ENCODE measurements around the gene IL1F10.
A peak's percentile ranks its signal among the peaks of the same experiment; 100 is the strongest.

IL1F10 gene

DNA sequence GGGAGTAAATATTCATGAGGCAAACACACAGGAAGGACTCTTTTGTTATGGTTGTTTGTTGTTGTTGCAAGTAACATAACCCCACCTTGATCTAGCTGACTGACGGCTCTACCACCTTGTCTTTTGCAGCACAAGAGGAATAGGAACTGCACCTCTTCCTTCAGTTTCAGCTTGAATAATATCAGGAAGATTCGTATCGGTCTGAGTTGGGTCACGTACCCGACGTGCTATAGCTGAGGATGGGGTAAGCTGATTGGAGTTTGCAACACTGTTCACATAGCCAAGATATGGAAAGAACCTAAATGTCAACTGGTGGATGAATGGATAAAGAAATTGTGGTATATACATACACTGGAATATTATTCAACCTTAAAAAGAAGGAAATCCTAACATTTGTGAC lies 45.1 kb downstream of the IL1F10 start:
- no peak for DNase-seq

DNA sequence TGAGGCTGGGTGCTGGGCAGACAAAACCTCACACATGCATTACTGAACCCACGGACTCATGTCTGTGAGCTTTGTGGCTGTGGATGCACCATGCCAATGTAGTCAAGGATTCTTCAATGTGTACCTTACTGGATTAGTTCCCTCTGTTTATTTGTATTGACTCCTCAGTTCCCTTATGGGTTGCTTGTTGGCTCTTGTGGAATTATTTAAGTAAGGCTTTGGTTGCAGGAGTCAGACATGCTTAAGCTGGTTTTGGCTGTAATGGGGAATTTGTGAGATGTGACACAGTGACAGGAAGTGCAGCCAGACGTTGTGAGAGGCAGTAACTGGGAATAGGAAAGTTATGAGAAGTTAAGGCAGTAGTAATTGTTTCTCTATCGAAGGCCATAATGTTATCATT lies 46.0 kb downstream of the IL1F10 start:
- no peak for DNase-seq

DNA sequence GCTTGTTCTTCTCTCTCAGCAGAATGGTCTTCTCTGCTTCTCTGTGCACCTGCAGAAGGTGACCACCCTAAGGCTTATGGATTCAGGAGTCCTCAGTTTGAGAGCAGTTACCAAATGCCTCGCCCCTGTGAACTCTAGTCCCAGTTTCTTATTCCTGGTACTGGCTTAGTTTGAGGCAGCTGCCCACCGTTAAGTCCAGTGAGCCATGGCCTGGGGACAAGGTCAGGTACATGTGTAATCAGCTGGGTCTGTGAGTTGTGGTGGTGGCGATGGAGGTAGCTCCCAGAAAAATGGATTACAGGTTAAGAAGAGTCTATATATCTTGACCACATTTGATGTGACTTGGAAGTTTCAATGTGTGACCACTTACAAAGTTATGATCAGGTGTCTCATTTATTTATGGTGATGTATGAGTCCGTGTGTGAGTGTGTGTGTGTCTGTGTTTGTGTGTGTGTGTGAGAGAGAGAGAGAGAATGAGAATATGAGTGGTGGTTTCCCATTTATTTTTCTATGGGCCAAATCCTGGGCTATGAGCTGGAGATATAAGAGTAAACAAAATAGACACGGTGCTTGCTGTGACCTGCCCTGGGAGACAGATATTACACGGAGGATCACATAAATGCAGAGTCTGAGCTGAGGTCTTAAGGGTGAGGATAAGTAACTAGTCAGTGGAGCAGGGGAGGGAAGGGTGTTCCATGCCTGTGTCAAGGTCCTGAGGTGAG lies 46.6 kb downstream of the IL1F10 start:
- DNase-seq: no peak

DNA sequence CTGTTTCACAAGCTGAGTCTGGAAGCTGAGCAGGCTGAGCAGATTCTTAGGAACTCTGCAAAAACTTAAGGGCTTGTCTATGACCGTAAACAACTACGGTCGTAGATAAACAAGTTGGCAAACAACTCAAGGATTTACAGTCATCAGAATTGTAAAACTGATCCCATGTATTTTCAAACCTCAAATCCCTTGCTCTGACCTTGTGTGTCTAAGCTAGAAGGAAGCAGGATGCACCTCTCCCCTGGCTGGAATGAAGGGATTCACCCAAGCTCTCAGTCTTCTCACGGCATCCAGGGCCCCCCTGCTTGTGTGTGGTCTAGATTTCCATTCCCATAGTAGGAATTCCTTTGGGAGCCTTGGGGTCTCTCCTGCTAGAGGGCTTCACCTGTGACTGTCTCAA lies 47.2 kb downstream of the IL1F10 start:
- DNase-seq: no peak

DNA sequence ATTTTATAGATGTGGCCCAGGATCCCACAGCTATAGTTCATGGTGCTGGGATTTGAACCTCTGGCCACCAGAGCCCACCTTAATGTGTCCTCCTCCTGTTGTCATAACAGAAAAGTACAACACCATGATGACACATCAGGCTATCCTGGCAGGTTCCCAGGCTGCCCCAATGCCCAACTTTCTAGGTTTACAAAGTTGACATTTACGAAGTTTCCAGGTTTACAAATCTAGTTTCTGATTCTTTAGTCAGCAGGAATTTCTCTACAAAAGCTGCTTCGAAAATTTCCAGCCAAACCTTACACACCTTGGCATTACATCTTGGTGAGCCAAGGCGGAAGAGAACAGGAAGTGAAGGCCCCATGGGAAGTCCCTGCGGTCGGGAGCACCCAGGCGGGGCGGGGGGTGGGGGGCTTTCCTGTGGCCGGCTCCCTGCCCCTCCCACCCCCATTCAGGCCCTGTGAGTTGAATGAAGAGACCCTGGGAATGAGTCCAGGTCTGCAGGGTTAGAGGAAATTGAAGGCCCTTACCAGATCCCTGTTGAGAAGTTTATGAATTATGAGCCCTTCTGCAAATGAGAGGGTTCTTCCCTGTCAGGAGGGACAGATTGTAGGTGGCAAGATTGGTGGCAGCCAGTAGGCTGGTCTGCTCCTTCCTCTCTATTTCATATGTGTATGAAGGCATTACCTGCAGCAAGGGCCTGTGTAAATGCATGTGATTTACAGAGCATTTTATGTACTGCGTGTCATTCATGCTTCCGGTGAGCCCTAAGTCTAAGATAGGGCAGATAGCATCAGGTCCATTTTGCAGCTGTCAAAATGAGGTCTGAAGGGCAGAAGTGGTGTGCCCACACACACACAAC lies 48.6 kb downstream of the IL1F10 start:
- DNase-seq: no peak

GRCh38 chr2:113117541-113118262 lies 49.9 kb downstream of the IL1F10 start:
- peak; percentile 64 for DNase-seq

- DNase-seq: no peak
Measured at GRCh38 chr2:113118263-113118657, 50.5 kb downstream of the IL1F10 start.

DNA sequence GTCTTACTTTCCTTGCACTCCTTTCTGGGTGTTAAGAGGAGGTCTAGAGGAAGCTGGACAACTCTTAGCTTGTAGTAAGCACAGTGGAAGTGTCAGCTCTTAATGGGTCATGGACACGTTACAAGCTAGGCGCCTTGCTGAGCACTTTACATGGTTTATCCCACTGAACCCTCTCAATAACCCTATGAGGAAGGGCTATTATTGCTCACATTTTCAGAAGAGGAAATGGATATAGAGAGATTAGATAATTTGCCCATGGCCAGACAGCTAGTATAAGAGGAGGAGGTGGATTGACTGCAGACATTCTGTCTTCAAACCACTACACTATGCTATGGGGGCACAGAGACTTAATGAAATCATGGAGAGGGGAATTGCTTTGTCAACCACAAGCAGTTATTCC lies 51.3 kb downstream of the IL1F10 start:
- DNase-seq: no peak

- DNase-seq: no peak
Measured at GRCh38 chr2:113120861-113121260, 53.1 kb downstream of the IL1F10 start.

DNA sequence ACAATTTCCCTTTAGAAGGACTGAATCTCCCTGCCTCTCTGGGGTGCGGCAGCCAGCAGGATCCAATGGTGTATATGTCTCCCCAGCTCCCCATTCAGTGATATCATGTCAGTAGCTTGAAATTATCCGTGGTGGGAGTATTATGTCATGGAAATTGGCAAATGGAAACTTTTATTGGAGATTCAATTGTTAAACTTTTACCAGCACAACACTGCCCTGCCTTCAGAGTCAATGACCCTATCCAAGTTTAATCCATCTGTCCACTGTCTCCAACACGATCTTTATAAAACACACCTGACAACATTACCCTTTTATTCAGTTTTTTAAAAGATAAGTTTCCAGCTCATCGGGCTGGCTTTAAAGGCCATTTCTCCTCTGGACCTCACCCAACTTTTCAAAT lies 54.6 kb downstream of the IL1F10 start:
- no peak for DNase-seq

DNA sequence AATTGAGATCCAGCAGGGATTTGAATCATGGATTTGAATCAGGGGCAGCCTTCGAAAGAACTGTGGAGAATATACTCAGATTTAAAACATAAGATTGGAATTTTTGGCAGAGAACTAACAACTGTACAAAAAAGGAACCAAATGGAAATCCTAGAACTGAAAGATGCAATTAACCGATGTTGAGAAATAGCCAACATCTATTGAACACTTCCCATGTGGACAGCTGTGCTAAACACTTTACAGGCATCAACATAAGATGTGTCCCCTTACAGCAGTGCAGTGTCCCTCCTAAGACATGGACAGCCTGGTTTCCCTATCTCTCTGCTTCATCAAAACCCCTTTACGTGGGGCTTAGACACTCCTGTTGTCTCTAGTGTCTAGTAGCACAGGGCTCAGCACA lies 56.0 kb downstream of the IL1F10 start:
- no peak for DNase-seq

GRCh38 chr2:113124181-113124961 lies 56.6 kb downstream of the IL1F10 start:
- peak; percentile 55 for DNase-seq

Measured in fibroblast of skin of back (primary cell).